GM18498 (cell line): Measurements from ENCODE around the gene CHRNA4.

Experiments
- ATAC-seq: cut with Tn5 transposase; IDR thresholded peaks from one replicate; pipeline ENCODE4 v1.9.1; 2021; ENCODE audit warnings: mild to moderate bottlenecking, moderate library complexity; ENCODE audit not compliant: unreplicated experiment

CHRNA4 gene

DNA sequence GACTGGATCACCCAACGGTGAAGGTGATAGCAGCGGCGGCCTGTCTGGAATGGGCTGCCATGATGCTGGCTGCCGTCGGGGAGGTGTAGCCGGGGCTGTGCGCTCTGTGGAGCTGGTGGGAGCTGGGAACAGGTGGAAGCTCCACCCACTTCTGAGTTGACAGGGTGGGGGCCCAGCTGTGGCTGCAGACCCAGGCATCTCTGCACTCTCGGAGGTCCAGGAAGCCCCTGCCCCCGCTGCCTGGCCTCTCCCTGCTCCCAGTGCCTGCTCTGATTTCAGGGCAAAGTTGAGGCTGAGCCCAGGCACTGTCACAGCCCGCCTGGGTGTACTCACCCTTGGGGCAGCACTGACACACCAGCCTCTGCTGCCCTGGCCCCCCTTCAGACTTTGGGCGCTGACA is 18.1 kb upstream of the CHRNA4 start:
- ATAC-seq = no peak

DNA sequence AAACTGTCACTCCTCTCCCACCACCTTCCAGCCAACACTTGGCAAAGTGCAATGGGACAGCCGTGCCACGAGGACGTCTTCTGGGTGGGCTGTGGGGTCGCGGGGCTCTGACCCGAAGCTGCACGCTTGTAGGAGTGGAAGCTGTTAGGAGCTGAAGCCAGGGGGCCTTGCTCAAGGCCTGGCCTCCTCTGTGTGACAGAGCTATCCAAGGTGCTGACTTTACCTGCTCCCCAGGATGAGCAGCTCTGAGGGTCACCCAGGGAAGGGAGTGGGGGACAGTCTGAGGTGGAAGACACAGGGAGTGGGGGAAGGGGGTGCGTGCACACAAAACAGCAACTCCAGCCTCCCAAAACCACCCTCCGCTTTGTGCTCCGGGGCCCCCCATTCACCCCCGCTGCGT is 17.5 kb upstream of the CHRNA4 start:
- ATAC-seq = no peak

DNA sequence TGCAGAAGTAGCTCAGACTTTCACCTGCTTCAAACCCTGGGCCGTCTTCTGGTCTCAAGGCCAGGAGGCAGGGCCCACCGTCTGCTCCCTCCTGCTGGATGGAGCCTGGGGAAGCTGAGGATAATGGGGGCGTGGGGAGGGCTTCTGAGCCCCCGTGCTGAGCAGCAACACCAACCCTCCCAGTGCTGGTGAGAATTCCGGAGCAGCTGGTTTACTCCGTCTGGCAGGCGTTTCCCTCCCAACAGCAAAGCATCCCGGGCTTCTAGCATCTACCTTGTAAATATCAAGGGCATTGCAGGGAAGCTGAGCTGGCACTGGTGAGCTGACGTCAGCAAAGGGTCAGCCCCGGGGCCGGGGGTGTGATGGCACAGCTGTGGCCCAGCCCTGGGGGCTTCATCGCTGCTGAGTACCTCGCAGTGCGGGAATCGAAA is 16.8 kb upstream of the CHRNA4 start:
- no peak for ATAC-seq

DNA sequence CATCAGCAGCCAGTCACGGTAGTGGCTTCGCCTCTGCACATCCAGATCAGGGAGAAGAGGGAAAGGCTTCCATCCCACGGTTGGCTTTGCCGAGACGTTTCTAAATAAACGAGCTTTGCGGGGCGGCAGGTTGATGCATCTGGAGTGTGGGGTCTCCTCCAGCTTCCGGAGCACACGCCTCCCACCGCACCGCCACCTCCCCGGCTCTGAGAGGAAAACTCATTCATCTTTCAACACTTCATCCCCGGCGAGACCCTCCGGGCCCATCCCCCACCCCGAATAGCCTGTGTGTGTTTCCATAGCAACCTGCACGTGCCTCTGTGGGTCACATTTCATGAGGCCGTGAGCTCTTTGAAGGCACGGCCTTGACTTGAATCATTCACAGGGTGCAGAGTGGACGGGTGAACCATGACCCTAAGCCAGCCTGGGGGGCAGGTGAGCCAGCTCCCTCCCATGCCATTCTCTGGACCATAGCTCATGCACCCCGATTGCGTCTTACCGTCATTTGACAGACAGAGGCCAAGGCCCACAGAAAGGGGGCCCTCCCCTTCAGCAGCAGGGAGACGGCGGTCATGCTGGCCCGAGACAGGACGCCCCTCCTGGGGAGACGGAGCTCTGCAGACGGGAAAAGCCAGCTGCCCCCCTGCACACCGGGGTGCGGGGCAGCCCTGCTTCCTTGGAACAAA is 16.2 kb upstream of the CHRNA4 start:
- ATAC-seq = no peak

DNA sequence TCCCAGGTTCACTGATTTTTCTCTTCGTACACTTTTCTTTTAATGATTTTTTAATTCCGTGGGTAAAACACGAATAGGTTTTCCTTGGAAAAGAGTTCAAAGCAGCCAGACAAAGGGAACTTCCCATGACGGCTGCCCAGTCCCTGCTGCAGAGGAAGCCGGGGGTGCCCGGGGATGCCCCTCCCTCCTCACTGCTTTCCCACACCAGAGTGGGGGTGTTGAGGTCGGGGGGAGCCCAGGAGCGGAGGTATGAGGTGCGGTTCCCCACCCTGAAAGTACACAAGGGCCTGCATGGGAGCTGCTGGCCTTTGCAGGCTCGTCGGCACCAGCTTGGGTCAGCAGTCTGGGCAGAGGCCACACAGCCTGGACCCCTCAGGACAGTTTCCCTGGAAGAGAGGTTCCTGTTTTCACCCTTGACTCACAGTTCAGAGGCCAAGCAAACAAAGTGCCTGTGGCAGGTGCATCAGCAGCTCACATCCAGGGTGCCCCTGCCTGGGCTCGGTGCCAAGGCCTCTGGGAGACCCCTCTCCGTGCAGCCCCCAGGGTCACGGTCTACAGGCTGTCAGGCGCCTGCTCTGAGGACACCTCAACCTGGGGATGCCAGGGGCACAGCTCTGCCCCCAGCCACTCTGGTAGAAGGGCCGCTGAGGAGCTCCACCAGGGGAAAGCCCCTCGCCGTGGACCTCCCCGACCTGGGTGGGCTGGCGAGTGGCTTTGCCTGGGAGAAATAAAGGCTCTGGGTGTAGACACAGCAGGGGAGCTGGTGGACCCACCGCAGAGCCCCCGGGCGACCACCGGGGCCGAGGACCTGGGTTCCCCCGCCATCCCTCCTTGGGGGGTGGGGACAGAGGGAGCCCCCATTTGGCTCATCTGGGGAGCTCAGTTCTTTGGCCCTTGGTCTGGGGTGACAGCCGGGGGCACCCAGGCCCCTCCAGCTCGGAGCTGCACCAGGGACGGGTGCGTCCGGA is 15.4 kb upstream of the CHRNA4 start:
- no peak for ATAC-seq

DNA sequence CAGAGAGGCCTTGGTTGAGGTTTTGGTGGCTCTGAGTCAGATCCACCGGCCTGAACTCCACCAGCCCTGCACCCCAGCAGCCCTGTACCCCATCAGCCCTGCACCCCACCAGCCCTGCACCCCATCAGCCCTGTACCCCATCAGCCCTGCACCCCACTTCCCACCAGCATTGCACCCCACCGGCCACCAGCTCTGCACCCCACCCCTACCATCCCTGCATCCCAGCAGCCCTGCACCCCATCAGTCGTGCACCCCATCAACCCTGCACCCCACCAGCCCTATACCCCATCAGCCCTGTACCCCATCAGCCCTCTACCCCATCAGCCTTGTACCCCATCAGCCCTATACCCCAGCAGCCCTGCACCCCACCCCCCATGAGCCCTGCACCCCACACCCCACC is 14.3 kb upstream of the CHRNA4 start:
- no peak for ATAC-seq

DNA sequence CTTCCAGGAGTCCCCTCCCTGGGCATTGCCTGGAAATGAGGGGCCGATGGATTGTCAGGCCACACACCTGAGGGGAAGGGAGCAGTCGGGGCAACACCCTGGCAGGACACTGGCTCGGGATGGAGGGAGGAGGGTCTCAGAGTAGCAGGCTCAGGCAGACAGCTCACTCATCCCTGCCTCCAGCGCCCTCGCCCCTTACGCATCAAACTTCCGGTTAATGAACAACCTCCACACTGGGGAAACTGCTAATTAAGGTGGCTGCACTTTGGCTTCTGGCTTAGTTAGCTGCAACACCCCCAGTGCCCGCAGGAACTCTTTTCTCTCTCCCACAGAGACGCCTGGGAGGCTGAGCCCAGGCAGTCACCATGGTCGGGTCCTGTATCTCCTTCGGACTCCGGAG is 13.4 kb upstream of the CHRNA4 start:
- ATAC-seq = no peak

DNA sequence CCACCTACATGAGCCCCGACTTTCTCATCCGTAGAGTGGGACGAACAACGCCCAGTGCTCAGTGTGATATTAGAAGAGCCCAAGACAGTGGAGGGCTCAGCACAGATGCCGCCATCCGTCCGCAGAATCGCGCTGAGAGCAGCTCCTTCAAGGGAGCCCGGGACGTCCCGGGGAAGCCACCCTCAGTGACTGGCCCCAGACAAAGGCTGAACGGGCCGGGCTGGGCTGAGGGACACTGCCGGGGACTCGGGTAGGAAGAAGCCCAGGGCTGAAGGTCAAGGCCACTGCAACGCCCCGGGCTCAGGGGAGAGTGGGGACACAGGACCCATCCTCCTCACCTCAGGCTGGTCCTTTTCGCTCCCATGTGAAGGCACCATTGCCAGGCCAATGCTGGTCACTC is 12.8 kb upstream of the CHRNA4 start:
- no peak for ATAC-seq

DNA sequence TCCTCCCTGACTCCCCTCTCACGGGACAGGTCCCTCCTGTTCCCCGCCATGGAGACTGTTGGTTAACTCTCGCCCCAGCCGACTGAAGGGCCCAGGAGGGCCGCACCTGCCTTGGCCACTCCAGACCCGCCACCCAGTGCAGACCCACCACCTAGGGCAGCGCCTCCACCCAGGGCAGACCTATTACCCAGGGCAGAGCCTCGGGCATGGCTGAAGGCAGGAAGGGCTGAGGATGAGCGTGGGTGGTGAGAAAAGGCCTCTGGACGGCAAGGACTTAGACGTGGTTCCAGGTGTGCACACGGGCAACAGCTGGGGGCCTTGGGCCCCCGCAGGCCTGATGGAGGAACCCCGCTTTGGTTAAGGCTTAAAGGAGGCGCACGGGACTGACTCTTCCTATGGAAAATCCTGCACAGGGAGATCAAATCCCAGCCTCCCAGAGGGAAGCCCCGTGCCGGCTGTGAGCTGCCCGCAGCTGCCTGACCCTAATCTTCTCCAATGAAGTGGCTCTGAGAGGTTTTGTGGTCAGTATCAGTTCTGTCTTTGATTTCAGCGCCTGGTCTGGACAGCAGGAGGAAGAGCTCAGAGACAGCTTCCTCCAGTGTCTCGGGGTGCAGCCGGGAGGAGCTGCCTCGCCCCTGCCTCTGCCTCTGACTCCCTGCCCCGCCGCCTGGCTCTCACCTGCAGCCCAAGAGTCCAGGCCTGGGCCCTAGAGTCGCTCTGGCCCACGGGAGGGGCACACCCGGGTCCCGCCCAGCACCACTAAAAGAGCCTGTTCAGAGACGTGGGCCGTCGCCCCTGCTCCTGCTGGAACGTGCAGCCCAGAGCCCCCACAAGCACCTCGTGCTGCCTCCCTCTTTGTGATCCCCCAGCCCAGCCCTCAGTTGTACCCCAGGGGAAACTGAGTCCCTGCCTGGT is 12.1 kb upstream of the CHRNA4 start:
- no peak for ATAC-seq

DNA sequence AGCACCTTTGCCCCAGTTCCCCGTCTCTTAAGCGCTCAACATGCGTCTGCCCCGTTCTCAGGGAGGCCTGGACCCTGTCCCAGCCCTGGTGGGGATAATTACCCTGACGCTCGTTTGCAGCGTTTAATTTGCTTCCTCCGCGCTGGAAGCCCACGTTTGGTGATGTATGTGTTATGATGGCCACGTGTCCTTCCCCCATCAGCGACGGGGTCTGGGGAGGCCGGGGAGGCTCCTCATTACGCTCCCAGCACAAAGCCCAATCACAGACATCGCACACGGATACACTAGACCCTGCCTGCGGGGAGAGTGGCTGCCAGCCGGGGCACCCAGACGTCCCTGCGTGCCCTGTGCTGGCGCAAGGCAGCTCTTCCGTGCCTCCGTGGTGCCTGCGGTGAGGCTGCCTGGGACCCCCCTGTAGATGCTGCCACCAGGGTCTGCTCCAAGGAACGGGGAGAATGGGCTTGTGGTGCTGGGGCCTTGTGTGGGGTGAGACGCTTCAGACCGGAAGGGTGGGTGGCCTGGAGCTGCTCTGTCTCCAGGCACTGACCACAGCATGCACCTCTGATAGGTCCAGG is 10.2 kb upstream of the CHRNA4 start:
- ATAC-seq = no peak

DNA sequence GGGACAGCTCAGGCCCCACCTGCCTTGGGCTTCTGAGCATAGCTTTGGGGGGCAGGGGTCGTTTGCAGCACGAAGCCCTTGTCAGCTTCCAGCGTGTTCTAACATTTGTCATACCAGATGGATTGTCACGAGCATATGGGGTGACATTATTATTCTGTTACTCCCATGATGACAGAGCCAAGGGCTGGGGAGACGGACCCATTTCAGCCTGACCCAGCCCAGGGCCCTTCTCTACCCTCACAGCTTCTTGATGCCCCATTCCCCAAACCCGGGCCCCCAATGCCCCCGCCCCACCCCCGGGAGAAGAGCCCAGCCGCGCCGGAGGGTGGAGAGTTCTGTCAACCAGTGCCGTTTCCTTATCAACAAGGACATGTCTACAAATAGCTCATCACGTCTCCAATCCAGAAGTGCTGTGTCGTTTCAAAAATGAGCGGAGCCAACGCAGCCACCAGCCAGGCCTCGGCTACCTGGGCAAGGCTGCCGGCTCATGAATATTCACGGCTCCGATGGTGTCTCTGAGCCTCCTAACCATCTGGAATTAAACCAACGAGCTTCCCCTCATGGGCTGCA is 9.6 kb upstream of the CHRNA4 start:
- ATAC-seq = no peak

DNA sequence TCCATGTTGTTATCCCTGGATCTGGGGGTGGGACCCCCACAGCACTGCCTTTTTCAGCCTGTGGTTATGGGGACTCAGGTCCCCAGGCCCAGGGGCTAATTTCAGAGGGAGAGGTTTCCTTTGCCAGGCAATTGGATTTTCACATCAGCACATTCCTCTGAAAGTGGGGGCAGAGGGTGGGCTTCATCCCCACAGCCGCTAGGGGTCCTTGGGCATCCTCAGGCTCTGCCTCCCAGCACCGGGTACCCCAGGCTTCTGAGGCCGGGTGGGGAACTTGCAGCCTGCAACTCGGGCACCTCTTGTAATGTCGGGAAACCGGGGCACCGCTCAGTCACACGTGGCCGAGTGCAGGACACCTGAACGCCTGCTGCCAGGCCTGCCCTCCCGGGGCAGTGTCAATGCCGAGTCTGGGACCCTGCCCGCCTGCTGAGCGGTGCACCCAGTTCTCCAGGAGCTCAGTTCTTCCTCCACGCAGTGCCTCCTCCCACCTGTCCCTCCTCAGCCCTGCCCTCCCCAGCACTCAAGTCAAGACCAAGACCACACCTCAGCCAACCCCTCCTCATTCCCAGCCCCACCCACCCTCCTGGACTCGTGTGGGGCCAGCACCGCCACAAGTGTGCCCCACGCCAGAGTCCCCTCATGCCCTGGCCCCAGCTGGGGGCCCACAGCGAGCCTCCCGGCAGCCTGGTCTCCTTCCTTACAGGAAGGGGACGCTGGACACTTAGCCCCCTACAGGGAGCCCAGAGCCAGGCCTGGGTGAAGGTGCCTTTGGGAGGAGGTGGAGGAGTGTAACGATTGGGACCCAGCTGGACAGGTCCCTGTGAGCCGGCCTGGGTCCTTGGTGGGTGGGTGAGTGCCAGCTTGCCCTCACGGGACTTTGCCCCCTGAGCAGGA is 8.8 kb upstream of the CHRNA4 start:
- ATAC-seq = no peak

DNA sequence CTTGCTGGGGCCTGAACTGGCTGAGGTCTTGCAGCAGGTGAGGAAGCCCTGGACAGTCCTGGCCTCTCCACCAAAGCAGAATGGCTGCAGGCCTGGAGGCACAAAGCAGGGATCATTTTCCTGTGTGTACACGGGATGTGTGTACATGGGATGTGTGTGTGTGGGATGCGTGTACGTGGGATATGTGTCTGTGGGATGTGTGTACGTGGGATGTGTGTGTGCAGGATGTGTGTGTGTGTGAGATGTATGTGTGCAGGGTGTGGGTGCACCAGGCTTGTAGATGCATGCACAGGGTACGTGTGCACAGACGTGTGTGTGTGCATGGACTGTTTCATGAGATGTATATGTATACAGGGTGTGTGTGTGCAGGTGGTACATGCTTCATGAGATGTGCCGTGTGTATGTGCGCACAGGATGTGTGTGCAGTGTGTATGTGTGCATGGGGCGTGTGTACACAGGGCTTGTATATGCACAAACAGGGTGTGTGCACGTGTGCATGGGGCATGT is 7.9 kb upstream of the CHRNA4 start:
- ATAC-seq = no peak

DNA sequence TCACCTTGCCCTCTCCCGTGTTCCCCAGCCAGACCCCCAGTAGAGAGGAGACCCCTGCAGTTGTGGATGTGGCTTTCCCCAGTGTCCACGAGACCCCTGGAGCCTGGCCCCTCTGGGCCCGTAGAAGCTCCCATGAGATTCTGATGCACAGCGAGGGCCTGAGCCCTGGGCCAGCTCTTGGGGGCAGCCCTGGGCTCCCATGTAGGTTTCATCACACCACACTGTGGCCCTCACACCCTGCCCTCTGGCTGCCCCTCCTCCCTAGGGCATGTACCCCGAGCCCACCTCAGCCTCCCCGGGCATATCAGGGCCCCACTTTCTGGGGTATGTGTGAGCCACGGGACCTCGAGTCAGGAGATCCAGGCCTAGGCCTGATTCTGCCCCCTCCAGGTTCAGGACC is 7.0 kb upstream of the CHRNA4 start:
- no peak for ATAC-seq

DNA sequence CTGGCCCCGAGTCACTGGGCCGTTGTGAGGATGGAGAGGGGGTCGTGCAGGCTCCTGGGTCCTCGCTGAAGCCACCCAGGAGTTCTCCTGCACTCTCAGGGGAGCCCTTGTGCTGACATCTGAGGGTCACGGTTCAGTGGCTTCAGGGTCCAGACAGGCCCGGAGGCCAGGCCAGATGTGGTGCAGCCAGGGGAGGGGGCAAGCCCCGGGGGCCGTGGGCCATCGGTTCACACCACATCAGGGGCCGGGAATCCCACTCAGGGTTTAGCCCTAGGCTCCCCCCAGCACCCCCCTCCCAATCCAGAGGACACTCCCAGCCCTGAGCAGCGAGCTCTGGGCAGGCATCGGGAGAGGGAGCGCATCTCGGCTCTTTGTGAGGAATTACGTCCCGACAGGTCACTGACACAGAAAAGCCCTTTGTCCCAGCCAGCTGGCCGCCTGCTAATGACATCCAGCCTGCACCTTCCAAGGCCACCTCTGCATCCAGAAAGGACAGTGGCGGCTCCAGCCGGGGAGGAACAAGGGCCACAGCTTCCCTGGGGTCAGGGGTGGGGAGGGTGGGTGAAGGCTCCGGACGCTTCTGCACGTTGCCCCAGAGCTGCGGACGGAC is 6.4 kb upstream of the CHRNA4 start:
- ATAC-seq = no peak

DNA sequence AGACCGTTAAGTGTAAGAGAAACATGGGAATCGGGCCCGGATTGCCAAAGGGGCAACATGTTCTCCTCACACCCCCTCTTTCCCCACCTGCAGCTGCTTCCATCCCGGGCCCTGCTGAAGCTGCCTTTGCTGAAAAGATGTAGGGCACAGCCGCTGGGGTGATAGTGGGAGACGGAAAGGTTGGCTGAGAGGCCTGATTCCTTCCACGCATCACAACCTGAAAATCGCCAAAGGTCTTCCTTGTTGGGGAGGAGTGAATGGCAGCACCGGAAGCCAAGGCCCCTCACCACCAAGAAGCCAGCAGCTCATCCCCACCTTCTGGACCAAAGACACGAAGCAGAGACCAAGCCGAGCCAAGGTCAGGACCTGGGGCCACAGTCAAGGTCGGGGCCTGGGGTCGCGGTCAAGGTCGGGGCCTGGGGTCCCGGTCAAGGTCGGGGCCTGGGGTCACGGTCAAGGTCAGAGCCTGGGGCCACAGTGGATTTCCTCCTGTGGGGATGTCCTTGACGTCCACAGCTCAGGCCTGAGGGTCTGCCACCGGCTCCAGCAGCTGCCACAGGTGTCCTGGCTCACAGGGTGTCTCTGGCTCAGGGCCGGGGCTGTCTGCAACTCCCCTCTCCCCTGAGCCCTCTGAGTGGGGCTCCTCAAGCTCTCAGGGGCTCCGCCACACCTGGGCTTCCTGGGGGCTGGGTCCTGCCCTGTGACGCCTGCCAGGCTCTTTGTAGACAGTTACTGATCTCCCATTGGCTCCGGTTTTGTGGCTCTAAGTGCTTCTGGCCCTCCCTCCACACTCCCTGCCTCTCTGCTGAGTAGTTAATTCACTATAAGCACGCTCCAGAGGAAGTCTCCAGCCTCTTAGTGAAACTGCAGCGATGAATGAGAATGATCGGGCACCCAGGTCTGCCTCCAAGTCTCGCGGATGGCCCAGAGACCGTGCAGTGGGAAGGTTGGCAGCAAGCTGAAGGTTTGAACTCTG is 5.5 kb upstream of the CHRNA4 start:
- ATAC-seq = no peak

DNA sequence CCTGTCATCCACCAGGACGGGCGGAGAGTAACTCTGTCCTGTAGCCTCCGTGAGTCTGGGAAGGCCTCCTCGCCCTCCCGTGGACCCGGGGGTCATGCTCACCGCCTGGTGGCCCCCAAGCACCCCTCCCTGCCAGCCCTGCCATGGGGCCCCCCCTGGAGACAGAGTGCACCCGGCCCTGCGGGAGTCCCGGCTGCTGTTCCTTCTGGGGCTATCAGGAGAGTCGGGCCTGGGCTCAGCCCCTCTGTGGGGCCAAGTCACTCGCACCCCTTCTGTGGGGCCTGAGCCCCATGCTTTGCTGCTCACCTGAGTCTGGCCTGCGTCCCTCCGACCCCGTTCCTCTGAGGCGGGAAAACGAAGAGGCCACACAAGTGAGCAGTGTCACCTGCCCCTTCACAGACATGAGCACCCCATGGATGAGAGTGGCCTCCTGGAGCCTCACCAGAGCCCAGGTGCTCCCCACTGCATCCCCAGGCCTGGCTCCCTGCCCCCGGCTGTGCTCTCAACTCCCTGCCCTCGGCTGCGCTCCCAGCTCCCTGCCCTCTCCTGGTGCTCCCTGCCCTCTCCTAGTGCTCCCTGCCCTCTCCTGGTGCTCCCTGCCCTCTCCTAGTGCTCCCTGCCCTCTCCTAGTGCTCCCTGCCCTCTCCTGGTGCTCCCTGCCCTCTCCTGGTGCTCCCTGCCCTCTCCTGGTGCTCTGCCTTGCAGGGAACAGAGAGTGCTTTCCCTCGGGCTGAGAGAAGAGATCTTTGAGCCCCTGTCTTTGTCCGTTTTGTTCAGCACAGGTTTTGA is 4.6 kb upstream of the CHRNA4 start:
- ATAC-seq = no peak
